SK-N-MC (cell line): Measurements from ENCODE around the gene KCNJ4.

Experiments
- DNase-seq: peaks from one replicate; pipeline ENCODE4 v3.0.0-alpha.2; 2011; ENCODE audit warnings: low read depth, low spot score
- H3K27ac ChIP-seq: fragments of 200-600 bp; sonication (generic); 2 replicates; pipeline ENCODE4 v1.5.1; 2016; ENCODE audit warnings: mixed run types
- H3K36me3 ChIP-seq: fragments of 200-600 bp; sonication (generic); 2 replicates; pipeline ENCODE4 v1.6.1; 2017; ENCODE audit warnings: antibody characterized with exemption, low read length, mixed read lengths; ENCODE audit not compliant: insufficient read depth
- H3K4me3 ChIP-seq: fragments of 200-600 bp; sonication (generic); 2 replicates; pipeline ENCODE4 v1.5.1; 2016
- H3K9ac ChIP-seq: fragments of 200-600 bp; sonication (generic); 2 replicates; pipeline ENCODE4 v1.8.0; 2017; ENCODE audit warnings: mixed run types, mixed read lengths; ENCODE audit not compliant: insufficient read length
- H3K9me3 ChIP-seq: fragments of 200-600 bp; sonication (generic); 2 replicates; pipeline ENCODE4 v1.6.1; 2017; ENCODE audit warnings: low read depth, mild to moderate bottlenecking, antibody characterized with exemption, low read length, moderate library complexity, mixed read lengths
- EZH2 ChIP-seq: fragments of 200-600 bp; sonication (generic); IDR thresholded peaks from one replicate; pipeline ENCODE4 v1.6.1; 2017; ENCODE audit warnings: antibody characterized with exemption
- FOXP2 ChIP-seq: optimal IDR thresholded peaks from 2 replicates; pipeline ENCODE3; 2011; ENCODE audit warnings: mild to moderate bottlenecking, moderate library complexity; ENCODE audit not compliant: insufficient read depth; ENCODE audit errors: extremely low read length, control extremely low read depth
- POLR2AphosphoS5 ChIP-seq: IDR thresholded peaks from 2 replicates; pipeline ENCODE4 v1.6.1; 2012; ENCODE audit warnings: mild to moderate bottlenecking, low read depth, low read length, borderline replicate concordance

Gene KCNJ4

GRCh38 chr22:38451404-38451803 lies 3.6 kb downstream of the KCNJ4 start:
- TF ChIP-seq EZH2 = no peak
- TF ChIP-seq POLR2AphosphoS5 = no peak
- no peak for TF ChIP-seq FOXP2
- H3K27ac ChIP-seq = no peak overlapping the region
- H3K36me3 ChIP-seq = no peaks in the 10 kb centered on the region
- no peak for DNase-seq
- H3K4me3 ChIP-seq = no peak overlapping the region
- no peak overlapping the region for H3K9ac ChIP-seq
- no peaks in the 10 kb centered on the region for H3K9me3 ChIP-seq

GRCh38 chr22:38450234-38450797 lies 4.7 kb downstream of the KCNJ4 start:
- Histone ChIP-seq H3K9me3 (no peaks in the 10 kb centered on the region), H3K27ac (no peak overlapping the region), H3K4me3 (no peak overlapping the region), H3K9ac (no peak overlapping the region), H3K36me3 (no peaks in the 10 kb centered on the region)
- no peak for DNase-seq
- TF ChIP-seq POLR2AphosphoS5 = no peak
- no peak for TF ChIP-seq EZH2
- no peak for TF ChIP-seq FOXP2

- TF ChIP-seq EZH2 (no peak), POLR2AphosphoS5 (no peak), FOXP2 (no peak)
- Histone ChIP-seq H3K9ac (no peak overlapping the region), H3K27ac (no peak overlapping the region), H3K9me3 (no peaks in the 10 kb centered on the region), H3K36me3 (no peaks in the 10 kb centered on the region), H3K4me3 (no peak overlapping the region)
- no peak for DNase-seq
Measured at GRCh38 chr22:38449776-38450175, 5.2 kb downstream of the KCNJ4 start.

GRCh38 chr22:38448945-38449745 lies 5.9 kb downstream of the KCNJ4 start:
- Histone ChIP-seq H3K4me3 (no peak overlapping the region), H3K36me3 (no peaks in the 10 kb centered on the region), H3K9ac (no peak overlapping the region), H3K27ac (no peak overlapping the region), H3K9me3 (no peaks in the 10 kb centered on the region)
- DNase-seq = no peak
- no peak for TF ChIP-seq FOXP2

- no peak overlapping the region for H3K9ac ChIP-seq
- H3K36me3 ChIP-seq = no peaks in the 10 kb centered on the region
- H3K9me3 ChIP-seq = no peaks in the 10 kb centered on the region
- H3K4me3 ChIP-seq = no peak overlapping the region
- no peak for DNase-seq
- no peak overlapping the region for H3K27ac ChIP-seq
- TF ChIP-seq FOXP2 (no peak), EZH2 (no peak), POLR2AphosphoS5 (no peak)
Measured at GRCh38 chr22:38446018-38446601, 8.9 kb downstream of the KCNJ4 start.

GRCh38 chr22:38444783-38445182 lies 10.2 kb downstream of the KCNJ4 start:
- no peaks in the 10 kb centered on the region for H3K36me3 ChIP-seq
- no peak for DNase-seq
- no peak overlapping the region for H3K27ac ChIP-seq
- no peak for TF ChIP-seq FOXP2
- TF ChIP-seq POLR2AphosphoS5 = no peak
- no peak for TF ChIP-seq EZH2
- no peaks in the 10 kb centered on the region for H3K9me3 ChIP-seq
- H3K9ac ChIP-seq = no peak overlapping the region
- H3K4me3 ChIP-seq = no peak overlapping the region

GRCh38 chr22:38443628-38444521 lies 11.1 kb downstream of the KCNJ4 start:
- no peak for DNase-seq

GRCh38 chr22:38442967-38443627 lies 11.9 kb downstream of the KCNJ4 start:
- no peak overlapping the region for H3K27ac ChIP-seq
- H3K9me3 ChIP-seq = no peaks in the 10 kb centered on the region
- DNase-seq = no peak
- no peak overlapping the region for H3K4me3 ChIP-seq
- H3K36me3 ChIP-seq = no peaks in the 10 kb centered on the region
- no peak overlapping the region for H3K9ac ChIP-seq
- TF ChIP-seq EZH2 = no peak
- TF ChIP-seq POLR2AphosphoS5 = no peak
- no peak for TF ChIP-seq FOXP2

More at GRCh38 chr22:38443628-38444521, 11.1 kb downstream of the KCNJ4 start:
- Histone ChIP-seq H3K9ac (no peak overlapping the region), H3K4me3 (no peak overlapping the region), H3K27ac (no peak overlapping the region), H3K9me3 (no peaks in the 10 kb centered on the region), H3K36me3 (no peaks in the 10 kb centered on the region)
- no peak for TF ChIP-seq EZH2
- TF ChIP-seq POLR2AphosphoS5 = no peak
- no peak for TF ChIP-seq FOXP2
